CD4-positive, alpha-beta T cell treated with Interleukin-17A for 1 hour (primary cell): ENCODE data around the gene L2HGDH.
A peak's percentile ranks its signal among the peaks of the same experiment; 100 is the strongest.
"Not testable (repeated sequence)": the region's sequence is repeated elsewhere in the genome, so short reads cannot be mapped to it uniquely, and the experiment has no call there.

ENCODE experiments used
- DNase-seq: peaks from one replicate; pipeline ENCODE4 v3.0.0-alpha.2; 2020

Gene L2HGDH

GRCh38 chr14:50339178-50339804 is 27.3 kb upstream of the L2HGDH start:
- no peak for DNase-seq

GRCh38 chr14:50338587-50338986 is 26.6 kb upstream of the L2HGDH start:
- DNase-seq, result no peak

GRCh38 chr14:50335989-50336824 is 24.2 kb upstream of the L2HGDH start:
- no peak for DNase-seq

GRCh38 chr14:50335389-50335788 is 23.4 kb upstream of the L2HGDH start:
- no peak for DNase-seq

GRCh38 chr14:50334211-50334610 is 22.2 kb upstream of the L2HGDH start:
- DNase-seq, result no peak

GRCh38 chr14:50333014-50333509 is 21.0 kb upstream of the L2HGDH start:
- DNase-seq, result no peak

- DNase-seq, result no peak
Measured at GRCh38 chr14:50331596-50331995, 19.6 kb upstream of the L2HGDH start.

- peak; percentile 89 for DNase-seq
Measured at GRCh38 chr14:50321009-50321660, 9.1 kb upstream of the L2HGDH start.

- DNase-seq, result no peak
Measured at GRCh38 chr14:50320283-50320682, 8.3 kb upstream of the L2HGDH start.

GRCh38 chr14:50319721-50320120 is 7.7 kb upstream of the L2HGDH start:
- DNase-seq, result no peak

GRCh38 chr14:50319293-50319692 is 7.3 kb upstream of the L2HGDH start:
- DNase-seq, result no peak

- peak; percentile 36 for DNase-seq
Measured at GRCh38 chr14:50318031-50318626, 6.1 kb upstream of the L2HGDH start.

- DNase-seq, result not testable (repeated sequence)
Measured at GRCh38 chr14:50314098-50314497, 2.1 kb upstream of the L2HGDH start.

GRCh38 chr14:50312734-50313054 is 665 bp upstream of the L2HGDH start:
- peak; percentile 73 for DNase-seq

GRCh38 chr14:50311337-50311971 is 575 bp downstream of the L2HGDH start:
- no peak for DNase-seq

- DNase-seq, result no peak
Measured at GRCh38 chr14:50310445-50310844, 1.6 kb downstream of the L2HGDH start.

GRCh38 chr14:50308363-50308915 is 3.6 kb downstream of the L2HGDH start:
- DNase-seq, result no peak

GRCh38 chr14:50303744-50304471 is 8.1 kb downstream of the L2HGDH start:
- DNase-seq, result no peak

GRCh38 chr14:50301914-50302313 is 10.1 kb downstream of the L2HGDH start:
- DNase-seq, result no peak

GRCh38 chr14:50299585-50299984 is 12.4 kb downstream of the L2HGDH start:
- no peak for DNase-seq

GRCh38 chr14:50290306-50290705 is 21.7 kb downstream of the L2HGDH start:
- no peak for DNase-seq

GRCh38 chr14:50288146-50288545 is 23.9 kb downstream of the L2HGDH start:
- no peak for DNase-seq
